ENCODE results near the gene GJC1.

GJC1 gene

DNA sequence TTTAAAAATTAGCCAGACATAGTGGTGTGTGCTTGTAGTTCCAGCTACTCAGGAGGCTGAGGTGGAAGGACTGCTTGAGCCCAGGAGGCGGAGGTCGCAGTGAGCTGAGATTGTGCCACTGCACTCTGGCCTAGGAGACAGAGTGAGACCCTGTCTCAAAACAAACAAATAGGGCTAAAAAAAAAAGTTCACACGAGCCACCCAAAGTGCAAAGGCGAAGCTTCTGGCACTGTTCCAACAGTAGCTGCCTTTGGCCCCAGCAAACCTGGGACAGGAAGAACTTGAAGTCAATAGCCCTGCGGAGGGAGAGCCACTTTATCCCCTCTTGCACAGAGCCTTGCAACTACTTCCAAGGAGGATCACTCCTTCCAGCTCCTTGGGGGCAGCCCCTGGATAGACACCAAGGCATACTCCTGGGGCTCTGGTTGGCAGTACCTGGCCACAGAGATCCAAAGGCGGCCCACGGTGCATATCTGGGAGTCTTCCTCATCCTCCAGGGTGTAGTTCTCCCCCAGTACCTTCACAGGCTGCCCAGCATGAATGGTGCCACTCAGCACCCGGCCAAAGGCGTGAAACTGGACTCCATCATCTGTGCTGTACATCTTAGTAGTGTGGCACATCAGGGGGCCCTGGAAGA is 32.3 kb upstream of the GJC1 start:
- TF ChIP-seq, protein P1, sequence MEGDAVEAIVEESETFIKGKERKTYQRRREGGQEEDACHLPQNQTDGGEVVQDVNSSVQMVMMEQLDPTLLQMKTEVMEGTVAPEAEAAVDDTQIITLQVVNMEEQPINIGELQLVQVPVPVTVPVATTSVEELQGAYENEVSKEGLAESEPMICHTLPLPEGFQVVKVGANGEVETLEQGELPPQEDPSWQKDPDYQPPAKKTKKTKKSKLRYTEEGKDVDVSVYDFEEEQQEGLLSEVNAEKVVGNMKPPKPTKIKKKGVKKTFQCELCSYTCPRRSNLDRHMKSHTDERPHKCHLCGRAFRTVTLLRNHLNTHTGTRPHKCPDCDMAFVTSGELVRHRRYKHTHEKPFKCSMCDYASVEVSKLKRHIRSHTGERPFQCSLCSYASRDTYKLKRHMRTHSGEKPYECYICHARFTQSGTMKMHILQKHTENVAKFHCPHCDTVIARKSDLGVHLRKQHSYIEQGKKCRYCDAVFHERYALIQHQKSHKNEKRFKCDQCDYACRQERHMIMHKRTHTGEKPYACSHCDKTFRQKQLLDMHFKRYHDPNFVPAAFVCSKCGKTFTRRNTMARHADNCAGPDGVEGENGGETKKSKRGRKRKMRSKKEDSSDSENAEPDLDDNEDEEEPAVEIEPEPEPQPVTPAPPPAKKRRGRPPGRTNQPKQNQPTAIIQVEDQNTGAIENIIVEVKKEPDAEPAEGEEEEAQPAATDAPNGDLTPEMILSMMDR (IDR thresholded peaks at IDR 0.05; ENCODE audit: insufficient read depth, low read depth, low read length, missing control alignments) = no peak
- no peak for DNase-seq (ENCODE audit: low read depth)
- no peak overlapping the region for H3K4me3 ChIP-seq (ENCODE audit: low read length)

DNA sequence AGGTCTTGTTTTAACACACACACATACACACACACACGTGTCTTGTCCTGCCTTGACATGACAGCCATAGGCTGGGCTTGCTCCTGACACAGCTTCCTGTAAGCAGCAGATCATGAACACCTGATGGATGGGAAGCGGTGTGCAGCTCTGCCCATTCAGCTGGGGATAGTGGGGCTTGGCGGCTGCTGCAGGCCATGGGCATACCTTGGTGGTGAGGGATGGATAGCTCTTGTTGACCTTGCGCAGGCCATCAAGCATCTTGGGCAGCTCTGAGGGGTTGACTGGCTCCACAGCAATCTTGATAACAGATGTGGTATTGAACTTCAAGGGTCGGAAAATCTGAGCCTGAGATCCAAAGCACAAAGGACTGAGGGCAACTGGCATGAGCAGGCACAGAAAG is 29.6 kb upstream of the GJC1 start:
- DNase-seq (ENCODE audit: low read depth) = no peak
- H3K4me3 ChIP-seq (ENCODE audit: low read length) = no peak overlapping the region
- TF ChIP-seq, protein P1 (IDR thresholded peaks at IDR 0.05; ENCODE audit: insufficient read depth, low read depth, low read length, missing control alignments) = no peak

DNA sequence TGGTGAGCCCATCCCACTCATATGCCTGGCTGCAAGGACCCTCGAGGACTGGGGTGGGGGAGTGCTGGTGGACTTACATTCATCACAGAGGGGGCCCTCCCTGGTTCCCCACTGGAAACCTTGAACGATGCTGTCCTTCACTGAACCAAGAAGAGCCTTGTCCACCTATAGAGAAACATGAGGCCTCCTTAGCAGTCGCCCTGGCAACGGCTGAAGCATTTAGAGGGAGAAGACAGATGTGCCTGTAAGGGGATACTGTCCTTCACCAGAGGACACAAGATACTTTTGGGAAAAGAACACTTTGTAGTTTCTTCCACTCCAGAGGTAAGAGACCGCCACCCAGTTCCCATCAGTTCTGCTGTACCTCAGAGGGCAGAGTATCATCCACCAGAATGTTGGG is 24.1 kb upstream of the GJC1 start:
- H3K4me3 ChIP-seq (ENCODE audit: low read length) = no peak overlapping the region
- TF ChIP-seq, protein P1 (IDR thresholded peaks at IDR 0.05; ENCODE audit: insufficient read depth, low read depth, low read length, missing control alignments) = no peak
- DNase-seq (ENCODE audit: low read depth) = no peak

DNA sequence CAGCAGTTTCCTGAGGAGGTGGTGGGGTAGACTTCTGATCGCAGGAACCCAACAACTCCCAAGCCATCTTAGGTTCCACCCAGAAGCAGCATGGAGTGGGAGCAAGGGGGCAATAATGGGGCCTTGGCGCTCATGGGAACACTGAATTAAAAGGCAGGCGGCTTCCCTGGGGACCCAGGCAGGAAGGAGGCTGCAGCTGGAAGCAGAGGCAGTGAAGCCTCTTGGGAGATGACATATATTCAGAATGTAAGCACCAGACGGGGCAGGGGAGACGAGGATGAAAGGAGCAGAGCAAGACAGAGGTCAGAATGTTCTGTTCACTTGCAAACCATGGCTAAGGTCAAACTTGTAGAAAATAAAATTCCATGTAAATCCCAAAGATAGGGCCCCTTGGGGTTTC is 20.5 kb upstream of the GJC1 start:
- TF ChIP-seq, protein P1 (IDR thresholded peaks at IDR 0.05; ENCODE audit: insufficient read depth, low read depth, low read length, missing control alignments) = no peak
- no peak for DNase-seq (ENCODE audit: low read depth)
- H3K4me3 ChIP-seq (ENCODE audit: low read length) = no peak overlapping the region

DNA sequence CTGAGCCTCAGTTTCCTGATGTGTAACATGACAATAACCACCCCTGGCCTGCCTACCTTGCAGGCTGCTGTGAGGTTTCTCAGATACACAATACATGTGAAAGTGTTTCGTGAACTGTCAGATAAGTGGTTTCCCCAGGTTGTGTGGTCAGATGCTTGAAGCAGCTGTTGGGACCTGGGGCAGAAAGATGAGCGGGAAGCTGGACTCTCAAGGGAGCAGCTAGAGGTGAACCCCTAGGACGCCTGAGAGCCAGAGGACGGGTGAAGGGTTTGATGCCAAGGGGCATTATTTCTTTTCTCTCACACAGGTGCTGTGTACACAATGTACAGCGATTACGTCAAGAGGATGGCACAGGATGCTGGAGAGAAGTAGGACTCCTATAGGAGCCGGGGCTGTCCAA is 19.9 kb upstream of the GJC1 start:
- H3K4me3 ChIP-seq (ENCODE audit: low read length) = no peak overlapping the region
- TF ChIP-seq, protein P1 (IDR thresholded peaks at IDR 0.05; ENCODE audit: insufficient read depth, low read depth, low read length, missing control alignments) = no peak
- DNase-seq (ENCODE audit: low read depth) = no peak

DNA sequence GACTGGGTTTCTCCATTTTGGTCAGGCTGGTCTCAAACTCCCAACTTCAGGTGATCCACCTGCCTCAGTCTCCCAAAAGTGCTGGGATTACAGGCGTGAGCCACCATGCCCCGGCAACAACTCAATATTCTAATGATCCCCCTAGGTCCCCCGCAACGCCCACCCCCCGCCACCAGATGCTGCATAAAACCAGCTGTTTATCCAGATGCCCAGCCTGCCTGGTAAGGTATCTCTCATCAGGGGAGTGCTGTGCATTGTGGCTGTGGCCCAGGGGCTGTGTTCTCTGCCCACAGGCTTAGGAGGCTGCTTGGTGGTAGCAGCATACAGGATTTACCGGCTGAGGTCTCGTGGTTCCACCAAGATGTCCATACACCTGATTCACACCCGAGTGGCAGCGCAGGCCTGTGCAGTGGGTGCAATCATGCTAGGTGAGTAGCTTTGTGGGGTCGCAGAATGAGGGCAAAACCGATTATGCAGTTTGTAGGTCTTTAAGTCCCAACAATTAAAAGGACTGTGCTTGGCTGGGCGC is 18.9 kb upstream of the GJC1 start:
- no peak for DNase-seq (ENCODE audit: low read depth)
- TF ChIP-seq, protein P1 (IDR thresholded peaks at IDR 0.05; ENCODE audit: insufficient read depth, low read depth, low read length, missing control alignments) = no peak
- no peak overlapping the region for H3K4me3 ChIP-seq (ENCODE audit: low read length)

DNA sequence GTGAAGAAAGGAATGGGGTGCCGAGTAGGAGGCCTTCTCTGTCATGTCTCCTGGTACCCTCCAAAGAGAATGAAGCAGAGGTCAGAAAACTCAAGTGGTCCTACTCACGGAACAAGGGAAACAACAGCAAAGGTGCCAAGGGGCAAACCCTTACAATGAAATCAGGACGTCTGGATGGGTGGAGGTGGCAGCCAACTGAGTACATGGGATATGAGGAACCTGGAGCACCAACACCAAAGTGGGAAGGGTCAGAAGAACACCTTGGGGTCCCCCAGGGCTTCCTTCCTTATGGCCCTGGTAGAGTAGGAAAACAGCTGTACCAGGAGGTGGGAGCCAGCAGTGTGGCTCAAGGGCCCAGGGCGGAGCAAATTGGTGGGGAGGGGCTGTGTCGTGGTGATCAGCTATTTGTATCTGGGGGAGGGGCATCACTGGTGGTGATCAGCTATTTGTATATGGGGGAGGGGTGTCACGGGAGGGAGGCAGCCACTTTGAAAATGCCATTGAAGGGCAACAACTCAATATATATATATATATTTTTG is 18.2 kb upstream of the GJC1 start:
- no peak overlapping the region for H3K4me3 ChIP-seq (ENCODE audit: low read length)
- TF ChIP-seq, protein P1 (IDR thresholded peaks at IDR 0.05; ENCODE audit: insufficient read depth, low read depth, low read length, missing control alignments) = no peak
- no peak for DNase-seq (ENCODE audit: low read depth)

Data from epithelial cell of esophagus (primary cell).